ENCODE results near the gene ZBTB42. TPM values are rescaled to one million over a fixed set of nuclear protein-coding genes. Genes with fewer than 3 reads are reported as not detected.
"Not testable (repeated sequence)": the region's sequence is repeated elsewhere in the genome, so short reads cannot be mapped to it uniquely, and the experiment has no call there.

The ZBTB42 gene
- polyA plus RNA-seq, 3 donors = 0.49 to 1.0 (median 0.68) TPM

GRCh38 chr14:104813286-104813685 is 12.4 kb downstream of the ZBTB42 start:
- Histone ChIP-seq H3K4me2 (replicated peaks; ENCODE audit: extremely low read depth, low read length, poor library complexity, severe bottlenecking) (no peak overlapping the region), H3K4me1 (ENCODE audit: control insufficient read depth in 1 of 2, insufficient read depth in 2 of 2, low read length in 2 of 2) (peaks cover 21 to 29% of the 10 kb centered on the region in 2 donors), H3K9ac (ENCODE audit: insufficient read depth, low read length, poor library complexity, severe bottlenecking) (no peak overlapping the region), H4K20me1 (ENCODE audit: insufficient read depth, low read length) (no peaks in the 10 kb centered on the region), H2AFZ (ENCODE audit: insufficient read depth, low read depth, low read length, poor library complexity, severe bottlenecking) (no peak overlapping the region), H3K4me3 (replicated peaks in 1 of 3; ENCODE audit: low read depth in 2 of 3, low read length in 3 of 3) (no peak overlapping the region), H3K79me2 (ENCODE audit: insufficient read depth, low read length) (peaks cover 6% of the 10 kb centered on the region), H3K36me3 (replicated peaks in 1 of 2; ENCODE audit: control insufficient read depth in 1 of 2, insufficient read depth in 2 of 2, low read length in 2 of 2) (no peaks in the 10 kb centered on the region), H3K9me3 (replicated peaks in 1 of 2; ENCODE audit: control insufficient read depth in 1 of 2, insufficient read depth in 1 of 2, low read length in 2 of 2) (peaks cover 0 to 3% of the 10 kb centered on the region in 2 donors), H3K27ac (ENCODE audit: low read depth in 1 of 2, low read length in 2 of 2) (no peak overlapping the region), H3K27me3 (ENCODE audit: control insufficient read depth in 2 of 2, insufficient read depth in 2 of 2, low read length in 2 of 2) (no peaks in the 10 kb centered on the region)
- Mint-ChIP-seq H3K27ac (no peak overlapping the region), H3K27me3 (ENCODE audit: low read depth in 3 of 3) (no peaks in the 10 kb centered on the region), H3K9me3 (peaks cover 0 to 7% (median 2%) of the 10 kb centered on the region in 7 donors), H3K36me3 (peaks cover 0 to 6% of the 10 kb centered on the region in 2 donors), H3K4me1 (peaks cover 22% of the 10 kb centered on the region), H3K4me3 (no peak overlapping the region)
- WGBS (ENCODE audit: insufficient coverage) = 100% methylated on average over 1 of the region's 7 CpGs
- no peak for DNase-seq
- TF ChIP-seq, protein P1, sequence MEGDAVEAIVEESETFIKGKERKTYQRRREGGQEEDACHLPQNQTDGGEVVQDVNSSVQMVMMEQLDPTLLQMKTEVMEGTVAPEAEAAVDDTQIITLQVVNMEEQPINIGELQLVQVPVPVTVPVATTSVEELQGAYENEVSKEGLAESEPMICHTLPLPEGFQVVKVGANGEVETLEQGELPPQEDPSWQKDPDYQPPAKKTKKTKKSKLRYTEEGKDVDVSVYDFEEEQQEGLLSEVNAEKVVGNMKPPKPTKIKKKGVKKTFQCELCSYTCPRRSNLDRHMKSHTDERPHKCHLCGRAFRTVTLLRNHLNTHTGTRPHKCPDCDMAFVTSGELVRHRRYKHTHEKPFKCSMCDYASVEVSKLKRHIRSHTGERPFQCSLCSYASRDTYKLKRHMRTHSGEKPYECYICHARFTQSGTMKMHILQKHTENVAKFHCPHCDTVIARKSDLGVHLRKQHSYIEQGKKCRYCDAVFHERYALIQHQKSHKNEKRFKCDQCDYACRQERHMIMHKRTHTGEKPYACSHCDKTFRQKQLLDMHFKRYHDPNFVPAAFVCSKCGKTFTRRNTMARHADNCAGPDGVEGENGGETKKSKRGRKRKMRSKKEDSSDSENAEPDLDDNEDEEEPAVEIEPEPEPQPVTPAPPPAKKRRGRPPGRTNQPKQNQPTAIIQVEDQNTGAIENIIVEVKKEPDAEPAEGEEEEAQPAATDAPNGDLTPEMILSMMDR (IDR thresholded peaks at IDR 0.05) = no peak
- intact Hi-C loops (cut with micrococcal nuclease) = no loop called here

GRCh38 chr14:104814701-104815100 is 13.8 kb downstream of the ZBTB42 start:
- peak overlapping the region in 1 of 3 experiments; percentile 80 for H3K4me3 ChIP-seq (replicated peaks in 1 of 3; ENCODE audit: low read depth in 2 of 3, low read length in 3 of 3)
- H3K27me3 ChIP-seq (ENCODE audit: control insufficient read depth in 2 of 2, insufficient read depth in 2 of 2, low read length in 2 of 2); H3K9ac ChIP-seq (ENCODE audit: insufficient read depth, low read length, poor library complexity, severe bottlenecking); DNase-seq; H3K36me3 Mint-ChIP-seq; H3K79me2 ChIP-seq (ENCODE audit: insufficient read depth, low read length); H3K9me3 Mint-ChIP-seq; H3K9me3 ChIP-seq (replicated peaks in 1 of 2; ENCODE audit: control insufficient read depth in 1 of 2, insufficient read depth in 1 of 2, low read length in 2 of 2); H3K36me3 ChIP-seq (replicated peaks in 1 of 2; ENCODE audit: control insufficient read depth in 1 of 2, insufficient read depth in 2 of 2, low read length in 2 of 2); intact Hi-C loops (cut with micrococcal nuclease); H2AFZ ChIP-seq (ENCODE audit: insufficient read depth, low read depth, low read length, poor library complexity, severe bottlenecking); H3K27me3 Mint-ChIP-seq (ENCODE audit: low read depth in 3 of 3); H4K20me1 ChIP-seq (ENCODE audit: insufficient read depth, low read length): not testable (repeated sequence)
- peak overlapping the region in 1 of 2 donors; percentile 94 for H3K27ac ChIP-seq (ENCODE audit: low read depth in 1 of 2, low read length in 2 of 2)
- Mint-ChIP-seq H3K4me3 (peak overlapping the region; percentile 48 to 90), H3K4me1 (peaks cover 22% of the 10 kb centered on the region), H3K27ac (peak overlapping the region in 4 of 7 donors; percentile 86 to 97 (median 92))
- H3K4me2 ChIP-seq (replicated peaks; ENCODE audit: extremely low read depth, low read length, poor library complexity, severe bottlenecking) = peak overlapping the region; percentile 85
- 86% methylated on average over 4 of the region's 15 CpGs for WGBS (ENCODE audit: insufficient coverage)
- peaks cover 21 to 29% of the 10 kb centered on the region in 2 donors for H3K4me1 ChIP-seq (ENCODE audit: control insufficient read depth in 1 of 2, insufficient read depth in 2 of 2, low read length in 2 of 2)

Measured in CD14-positive monocyte (primary cell).